ENCODE data around the gene MPZ.

The MPZ gene

GRCh38 chr1:161298116-161298515, 11.7 kb downstream of the MPZ start:
- H3K27ac ChIP-seq = no peak overlapping the region
- TF ChIP-seq ZFX (IDR thresholded peaks at IDR 0.05; ENCODE audit: borderline replicate concordance) (no peak), CTCF (IDR thresholded peaks at IDR 0.05) (no peak)

GRCh38 chr1:161297415-161297814, 12.4 kb downstream of the MPZ start:
- no peak overlapping the region for H3K27ac ChIP-seq
- TF ChIP-seq ZFX (IDR thresholded peaks at IDR 0.05; ENCODE audit: borderline replicate concordance) (no peak), CTCF (IDR thresholded peaks at IDR 0.05) (no peak)

- no peak overlapping the region for H3K27ac ChIP-seq
- TF ChIP-seq ZFX (IDR thresholded peaks at IDR 0.05; ENCODE audit: borderline replicate concordance) (no peak), CTCF (IDR thresholded peaks at IDR 0.05) (no peak)
Observed at GRCh38 chr1:161290779-161291178, 19.0 kb downstream of the MPZ start.

- no peak overlapping the region for H3K27ac ChIP-seq
- TF ChIP-seq ZFX (IDR thresholded peaks at IDR 0.05; ENCODE audit: borderline replicate concordance) = no peak
- TF ChIP-seq CTCF (IDR thresholded peaks at IDR 0.05) = no peak
Observed at GRCh38 chr1:161287482-161288054, 22.2 kb downstream of the MPZ start.

- TF ChIP-seq CTCF (IDR thresholded peaks at IDR 0.05) = no peak
- no peak for TF ChIP-seq ZFX (IDR thresholded peaks at IDR 0.05; ENCODE audit: borderline replicate concordance)
- no peak overlapping the region for H3K27ac ChIP-seq
Observed at GRCh38 chr1:161285521-161285920, 24.2 kb downstream of the MPZ start.

GRCh38 chr1:161285113-161285512, 24.7 kb downstream of the MPZ start:
- TF ChIP-seq CTCF (IDR thresholded peaks at IDR 0.05) = no peak
- TF ChIP-seq ZFX (IDR thresholded peaks at IDR 0.05; ENCODE audit: borderline replicate concordance) = no peak
- H3K27ac ChIP-seq = no peak overlapping the region

- no peak overlapping the region for H3K27ac ChIP-seq
- TF ChIP-seq ZFX (IDR thresholded peaks at IDR 0.05; ENCODE audit: borderline replicate concordance) = no peak
- no peak for TF ChIP-seq CTCF (IDR thresholded peaks at IDR 0.05)
Observed at GRCh38 chr1:161282991-161283390, 26.8 kb downstream of the MPZ start.

All from 22Rv1 (cell line).